Dendritic cell treated with granulocyte-macrophage colony-stimulating factor and Interleukin-4, amounts not matched to agents 40 ng/mL and 50 ng/mL, for 4 days (primary cell): ENCODE results near the gene SUCLA2.

Experiments used
- H3K27ac Mint-ChIP-seq: one replicate; pipeline ENCODE4 v1.8.0; 2022; ENCODE audit warnings: mild to moderate bottlenecking, mixed read lengths
- H3K27me3 Mint-ChIP-seq: one replicate; pipeline ENCODE4 v1.8.0; 2022; ENCODE audit warnings: mild to moderate bottlenecking, mixed read lengths
- H3K36me3 Mint-ChIP-seq: one replicate; pipeline ENCODE4 v1.8.0; 2022; ENCODE audit warnings: low read depth, mixed read lengths
- H3K4me1 Mint-ChIP-seq: one replicate; pipeline ENCODE4 v1.8.0; 2022; ENCODE audit warnings: low read depth, mixed read lengths
- H3K4me3 Mint-ChIP-seq: one replicate; pipeline ENCODE4 v1.8.0; 2022; ENCODE audit warnings: mild to moderate bottlenecking, moderate library complexity, mixed read lengths
- H3K9me3 Mint-ChIP-seq: one replicate; pipeline ENCODE4 v1.8.0; 2022; ENCODE audit warnings: mixed read lengths
- intact Hi-C: fragments of 100-400 bp; cut with micrococcal nuclease; formaldehyde crosslinking; loops from one replicate; pipeline ENCODE4 v1.15.0; 2022

The SUCLA2 gene

GRCh38 chr13:48001114-48001881, at the start of gene SUCLA2:
Gene SUCLA2 (minus strand): TSS chr13:48001273. CDS start chr13:48001269, 4 bp downstream.
- Mint-ChIP-seq H3K4me3 (peak within 1 kb of the TSS; percentile 96), H3K27me3 (no peaks in the 10 kb centered on the region), H3K27ac (peak within 1 kb of the TSS; percentile 90), H3K36me3 (peaks cover 9% of the 10 kb centered on the region), H3K4me1 (peaks cover 30% of the 10 kb centered on the region), H3K9me3 (no peaks in the 10 kb centered on the region)
- intact Hi-C loops: loop anchor here (5.0 kb wide), 1 partner anchor 36 kb away; the partner anchor contains the start of gene NUDT15

GRCh38 chr13:48050550-48050949, 49.5 kb upstream of the SUCLA2 start:
- Mint-ChIP-seq H3K4me1 (no peaks in the 10 kb centered on the region), H3K27me3 (no peaks in the 10 kb centered on the region)

GRCh38 chr13:48043789-48044503, 42.9 kb upstream of the SUCLA2 start:
- H3K27me3 Mint-ChIP-seq: no peaks in the 10 kb centered on the region
- H3K27ac Mint-ChIP-seq: no peak overlapping the region
- no peak overlapping the region for H3K4me3 Mint-ChIP-seq
- intact Hi-C loops: no loop called here
- peaks cover 43% of the 10 kb centered on the region for H3K36me3 Mint-ChIP-seq
- H3K9me3 Mint-ChIP-seq: no peaks in the 10 kb centered on the region
- peaks cover 8% of the 10 kb centered on the region for H3K4me1 Mint-ChIP-seq

More at GRCh38 chr13:48050550-48050949, 49.5 kb upstream of the SUCLA2 start:
- intact Hi-C loops: no loop called here
- Mint-ChIP-seq H3K36me3 (peaks cover 74% of the 10 kb centered on the region), H3K9me3 (no peaks in the 10 kb centered on the region), H3K27ac (no peak overlapping the region), H3K4me3 (no peak overlapping the region)

GRCh38 chr13:48042894-48043293, 41.8 kb upstream of the SUCLA2 start:
- Mint-ChIP-seq H3K36me3 (peaks cover 34% of the 10 kb centered on the region), H3K4me1 (peaks cover 15% of the 10 kb centered on the region), H3K27ac (no peak overlapping the region), H3K9me3 (no peaks in the 10 kb centered on the region), H3K27me3 (no peaks in the 10 kb centered on the region), H3K4me3 (no peak overlapping the region)
- intact Hi-C loops: no loop called here

GRCh38 chr13:48040896-48041295, 39.8 kb upstream of the SUCLA2 start:
- Mint-ChIP-seq H3K4me1 (peaks cover 24% of the 10 kb centered on the region), H3K36me3 (peaks cover 27% of the 10 kb centered on the region)

GRCh38 chr13:48040049-48040448, 39.0 kb upstream of the SUCLA2 start:
- no peak overlapping the region for H3K27ac Mint-ChIP-seq
- H3K4me1 Mint-ChIP-seq: peaks cover 24% of the 10 kb centered on the region
- H3K27me3 Mint-ChIP-seq: no peaks in the 10 kb centered on the region
- peaks cover 26% of the 10 kb centered on the region for H3K36me3 Mint-ChIP-seq
- intact Hi-C loops: no loop called here
- H3K4me3 Mint-ChIP-seq: no peak overlapping the region
- peaks cover under 1% of the 10 kb centered on the region for H3K9me3 Mint-ChIP-seq

More at GRCh38 chr13:48040896-48041295, 39.8 kb upstream of the SUCLA2 start:
- H3K27ac Mint-ChIP-seq: no peak overlapping the region
- H3K4me3 Mint-ChIP-seq: no peak overlapping the region
- intact Hi-C loops: no loop called here
- H3K9me3 Mint-ChIP-seq: no peaks in the 10 kb centered on the region
- no peaks in the 10 kb centered on the region for H3K27me3 Mint-ChIP-seq

GRCh38 chr13:48038761-48039160, 37.7 kb upstream of the SUCLA2 start:
- Mint-ChIP-seq H3K36me3 (peaks cover 38% of the 10 kb centered on the region), H3K4me3 (peak overlapping the region; percentile 90), H3K27me3 (no peaks in the 10 kb centered on the region), H3K9me3 (peaks cover 13% of the 10 kb centered on the region), H3K27ac (peak overlapping the region; percentile 99), H3K4me1 (peaks cover 24% of the 10 kb centered on the region)
- intact Hi-C loops: loop anchor here (2.0 to 5.0 kb wide), 2 partner anchors 36 to 56 kb away; partner anchors contain the start of genes MED4 and SUCLA2

GRCh38 chr13:48037346-48038173, 36.5 kb upstream of the SUCLA2 start, which contains the start of gene NUDT15:
Gene NUDT15 (plus strand): TSS chr13:48037726. CDS start chr13:48037747, 21 bp downstream.
- H3K27me3 Mint-ChIP-seq: no peaks in the 10 kb centered on the region
- intact Hi-C loops: loop anchor here (2.0 to 5.0 kb wide), 2 partner anchors 35 to 57 kb away; partner anchors contain the start of genes MED4 and SUCLA2
- H3K27ac Mint-ChIP-seq: peak within 1 kb of the TSS; percentile 99
- H3K4me3 Mint-ChIP-seq: peak within 1 kb of the TSS; percentile 90
- peaks cover 21% of the 10 kb centered on the region for H3K9me3 Mint-ChIP-seq
- peaks cover 44% of the 10 kb centered on the region for H3K36me3 Mint-ChIP-seq
- peaks cover 20% of the 10 kb centered on the region for H3K4me1 Mint-ChIP-seq

- H3K27ac Mint-ChIP-seq: no peak overlapping the region
- H3K4me3 Mint-ChIP-seq: no peak overlapping the region
- H3K36me3 Mint-ChIP-seq: peaks cover 39% of the 10 kb centered on the region
- H3K9me3 Mint-ChIP-seq: peaks cover 42% of the 10 kb centered on the region
- H3K4me1 Mint-ChIP-seq: no peaks in the 10 kb centered on the region
- H3K27me3 Mint-ChIP-seq: no peaks in the 10 kb centered on the region
- intact Hi-C loops: no loop called here
Measured at GRCh38 chr13:48029859-48030258, 28.8 kb upstream of the SUCLA2 start.

GRCh38 chr13:48028066-48028465, 27.0 kb upstream of the SUCLA2 start:
- Mint-ChIP-seq H3K9me3 (peaks cover 26% of the 10 kb centered on the region), H3K4me1 (no peaks in the 10 kb centered on the region), H3K36me3 (peaks cover 25% of the 10 kb centered on the region), H3K27ac (no peak overlapping the region), H3K27me3 (no peaks in the 10 kb centered on the region), H3K4me3 (no peak overlapping the region)
- intact Hi-C loops: no loop called here

GRCh38 chr13:48019796-48020195, 18.7 kb upstream of the SUCLA2 start:
- Mint-ChIP-seq H3K4me1 (no peaks in the 10 kb centered on the region), H3K27ac (no peak overlapping the region)

GRCh38 chr13:48018637-48019036, 17.6 kb upstream of the SUCLA2 start:
- H3K27ac Mint-ChIP-seq: no peak overlapping the region

More at GRCh38 chr13:48019796-48020195, 18.7 kb upstream of the SUCLA2 start:
- no peak overlapping the region for H3K4me3 Mint-ChIP-seq
- peaks cover 6% of the 10 kb centered on the region for H3K36me3 Mint-ChIP-seq
- no peaks in the 10 kb centered on the region for H3K9me3 Mint-ChIP-seq
- intact Hi-C loops: no loop called here
- H3K27me3 Mint-ChIP-seq: no peaks in the 10 kb centered on the region

GRCh38 chr13:48014359-48014758, 13.3 kb upstream of the SUCLA2 start:
- no peak overlapping the region for H3K27ac Mint-ChIP-seq
- peaks cover 10% of the 10 kb centered on the region for H3K9me3 Mint-ChIP-seq
- intact Hi-C loops: no loop called here
- peaks cover 4% of the 10 kb centered on the region for H3K4me1 Mint-ChIP-seq
- H3K36me3 Mint-ChIP-seq: peaks cover 12% of the 10 kb centered on the region
- no peak overlapping the region for H3K4me3 Mint-ChIP-seq
- H3K27me3 Mint-ChIP-seq: no peaks in the 10 kb centered on the region

More at GRCh38 chr13:48018637-48019036, 17.6 kb upstream of the SUCLA2 start:
- Mint-ChIP-seq H3K27me3 (no peaks in the 10 kb centered on the region), H3K36me3 (peaks cover 12% of the 10 kb centered on the region), H3K9me3 (no peaks in the 10 kb centered on the region), H3K4me3 (no peak overlapping the region), H3K4me1 (no peaks in the 10 kb centered on the region)
- intact Hi-C loops: no loop called here
